Uterus (tissue), 4 donors: Measurements from ENCODE around the gene HOXA10. TPM values are rescaled to one million over a fixed set of nuclear protein-coding genes. Genes with fewer than 3 reads are reported as not detected.

Source experiments
- DNase-seq, 2 donors: peaks; one replicate each; pipeline ENCODE4 v3.0.0-alpha.2; 2019 to 2020
- H3K27ac ChIP-seq, 2 donors: fragments of 200-600 bp; sonication (generic); 1 replicate in 1 of 2; 2 replicates in 1 of 2; pipeline ENCODE4 v1.5.1; 2016 to 2018
- H3K27me3 ChIP-seq, 2 donors: fragments of 200-600 bp; sonication (generic); one replicate each; pipeline ENCODE4 v1.5.1; 2018 to 2019; ENCODE audit warnings: control low read depth in 1 of 2
- H3K36me3 ChIP-seq, 2 donors: fragments of 200-600 bp; sonication (generic); one replicate each; pipeline ENCODE4 v1.5.1; 2019; ENCODE audit warnings: control low read depth in 1 of 2
- H3K4me1 ChIP-seq, 2 donors: fragments of 200-600 bp; sonication (generic); one replicate each; pipeline ENCODE4 v1.5.1; 2018 to 2019; ENCODE audit warnings: control low read depth in 1 of 2
- H3K4me3 ChIP-seq, 2 donors: fragments of 200-600 bp; sonication (generic); 1 replicate in 1 of 2; 2 replicates in 1 of 2; pipeline ENCODE4 v1.5.1; 2018 to 2019; ENCODE audit warnings: mild to moderate bottlenecking in 1 of 2
- H3K9me3 ChIP-seq, 2 donors: fragments of 200-600 bp; sonication (generic); one replicate each; pipeline ENCODE4 v1.5.1; 2019; ENCODE audit warnings: control low read depth in 1 of 2
- POLR2A ChIP-seq, 2 donors: fragments of 450-650 bp; IDR thresholded peaks; one replicate each; pipeline ENCODE4 v1.6.1; 2016; ENCODE audit warnings: antibody characterized with exemption in 2 of 2, mild to moderate bottlenecking in 1 of 2, moderate library complexity in 1 of 2
- intact Hi-C: fragments of 100-400 bp; cut with DNase I; formaldehyde crosslinking; loops from one replicate; pipeline ENCODE4 v1.15.1; 2023; ENCODE audit warnings: low total_unique reads
- total RNA-seq, 4 donors: library from RNA; depleted of rRNA in 3 of 4; stranded (reverse); fragments of >200 nt in 3 of 4; gene quantifications; one replicate each; pipeline versions ENCODE4 v1.1.0 to v1.2.4, GENCODE V29; 2014 to 2023
- TF ChIP-seq, protein P1 (sequence below), 4 experiments: fragments of 200-600 bp in 2 of 4; fragments of 450-650 bp in 2 of 4; sonication (generic) in 2 of 4; IDR thresholded peaks; one replicate each; pipeline ENCODE4 v1.5.1; 2016 to 2019; ENCODE audit warnings: antibody characterized with exemption in 4 of 4, mild to moderate bottlenecking in 2 of 4, moderate library complexity in 1 of 4
- donor health status: DM: yes; HTN: yes; CAD: no.

The HOXA10 gene
- total RNA-seq, 4 donors from 2014 or later: 50.0 to 114 (median 69.0) TPM

DNA sequence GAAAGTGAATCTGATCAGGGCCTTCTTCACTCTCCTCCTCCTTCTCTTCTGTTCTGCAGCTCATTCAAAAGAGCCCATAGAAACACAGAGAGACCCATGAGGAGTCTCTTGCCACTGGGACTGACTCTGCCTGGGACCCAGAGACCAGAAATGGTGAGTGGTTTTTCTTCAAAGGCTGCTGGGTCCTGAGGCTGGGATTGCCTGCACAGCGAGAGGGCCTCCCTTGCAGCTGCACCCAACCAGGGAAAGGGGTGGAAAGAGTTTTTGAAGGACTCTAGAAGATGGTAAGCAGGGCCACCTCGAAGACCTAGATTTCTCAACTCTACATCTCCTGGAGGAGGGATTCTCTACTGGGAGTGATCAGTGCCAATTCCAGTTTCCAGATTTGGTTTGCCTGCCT, 41.2 kb upstream of the HOXA10 start:
- intact Hi-C loops: no loop called here
- peaks cover 11 to 18% of the 10 kb centered on the region in 2 donors for H3K27me3 ChIP-seq
- TF ChIP-seq, protein P1, sequence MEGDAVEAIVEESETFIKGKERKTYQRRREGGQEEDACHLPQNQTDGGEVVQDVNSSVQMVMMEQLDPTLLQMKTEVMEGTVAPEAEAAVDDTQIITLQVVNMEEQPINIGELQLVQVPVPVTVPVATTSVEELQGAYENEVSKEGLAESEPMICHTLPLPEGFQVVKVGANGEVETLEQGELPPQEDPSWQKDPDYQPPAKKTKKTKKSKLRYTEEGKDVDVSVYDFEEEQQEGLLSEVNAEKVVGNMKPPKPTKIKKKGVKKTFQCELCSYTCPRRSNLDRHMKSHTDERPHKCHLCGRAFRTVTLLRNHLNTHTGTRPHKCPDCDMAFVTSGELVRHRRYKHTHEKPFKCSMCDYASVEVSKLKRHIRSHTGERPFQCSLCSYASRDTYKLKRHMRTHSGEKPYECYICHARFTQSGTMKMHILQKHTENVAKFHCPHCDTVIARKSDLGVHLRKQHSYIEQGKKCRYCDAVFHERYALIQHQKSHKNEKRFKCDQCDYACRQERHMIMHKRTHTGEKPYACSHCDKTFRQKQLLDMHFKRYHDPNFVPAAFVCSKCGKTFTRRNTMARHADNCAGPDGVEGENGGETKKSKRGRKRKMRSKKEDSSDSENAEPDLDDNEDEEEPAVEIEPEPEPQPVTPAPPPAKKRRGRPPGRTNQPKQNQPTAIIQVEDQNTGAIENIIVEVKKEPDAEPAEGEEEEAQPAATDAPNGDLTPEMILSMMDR (IDR thresholded peaks at IDR 0.05): no peak
- no peak for TF ChIP-seq POLR2A (IDR thresholded peaks at IDR 0.05)

GRCh38 chr7:27214239-27214950, 40.3 kb upstream of the HOXA10 start:
- no peaks in the 10 kb centered on the region for H3K36me3 ChIP-seq
- no peak for DNase-seq
- H3K4me3 ChIP-seq: no peak overlapping the region
- H3K9me3 ChIP-seq: no peaks in the 10 kb centered on the region
- peaks cover 0 to 11% of the 10 kb centered on the region in 2 donors for H3K4me1 ChIP-seq
- H3K27me3 ChIP-seq: peaks cover 5 to 18% of the 10 kb centered on the region in 2 donors
- no peak for TF ChIP-seq POLR2A (IDR thresholded peaks at IDR 0.05)
- TF ChIP-seq, protein P1 (IDR thresholded peaks at IDR 0.05): no peak
- intact Hi-C loops: no loop called here
- no peak overlapping the region for H3K27ac ChIP-seq

More for the DNA sequence above, 41.2 kb upstream of the HOXA10 start:
- no peak overlapping the region for H3K4me3 ChIP-seq
- no peak for DNase-seq
- H3K36me3 ChIP-seq: no peaks in the 10 kb centered on the region
- H3K27ac ChIP-seq: no peak overlapping the region
- no peaks in the 10 kb centered on the region for H3K9me3 ChIP-seq
- peaks cover 0 to 11% of the 10 kb centered on the region in 2 donors for H3K4me1 ChIP-seq

DNA sequence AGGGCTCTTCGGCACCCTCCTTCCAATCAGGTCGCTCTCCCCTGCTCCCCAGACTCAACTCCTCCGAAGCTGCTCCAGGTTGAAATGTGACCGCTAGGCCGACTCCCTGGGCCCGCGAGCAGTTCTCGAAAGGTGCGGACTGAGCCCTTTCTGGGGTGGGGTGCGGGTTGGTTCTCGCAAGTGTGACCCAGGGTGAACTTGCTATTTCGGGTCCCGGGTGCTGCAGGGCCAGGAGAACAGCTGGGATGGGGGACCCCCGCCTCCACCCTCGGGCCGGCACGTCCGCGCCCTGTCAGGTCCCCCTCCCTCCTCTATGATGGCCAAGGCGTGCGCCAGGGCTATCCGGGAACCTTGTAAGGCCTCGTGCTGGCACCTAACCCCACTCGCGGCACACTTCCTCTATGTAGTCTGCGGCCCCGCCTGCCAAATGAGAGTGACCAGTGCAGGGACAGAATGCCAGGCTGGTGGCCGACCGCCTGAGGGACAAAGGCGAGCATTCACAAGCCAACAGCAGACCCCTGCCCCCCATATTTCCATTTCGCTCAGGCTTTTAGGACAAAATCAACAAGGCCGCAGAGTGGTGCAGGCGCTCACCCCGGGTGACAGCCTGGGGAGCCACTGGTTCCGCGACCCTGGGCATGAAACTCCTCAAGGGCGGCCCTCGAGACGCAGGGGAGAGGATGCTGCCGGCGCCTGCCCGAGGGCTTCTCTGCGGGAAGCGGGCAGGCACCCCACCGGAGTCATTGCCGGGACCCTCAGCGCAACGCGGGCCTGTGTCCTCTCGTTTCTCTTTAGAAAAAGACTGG, 39.5 kb upstream of the HOXA10 start:
- Histone ChIP-seq H3K36me3 (no peaks in the 10 kb centered on the region), H3K27me3 (peaks cover 5 to 18% of the 10 kb centered on the region in 2 donors), H3K27ac (no peak overlapping the region), H3K4me1 (peaks cover 0 to 11% of the 10 kb centered on the region in 2 donors), H3K9me3 (no peaks in the 10 kb centered on the region), H3K4me3 (no peak overlapping the region)
- TF ChIP-seq, protein P1 (IDR thresholded peaks at IDR 0.05): no peak
- no peak for TF ChIP-seq POLR2A (IDR thresholded peaks at IDR 0.05)
- DNase-seq: no peak
- intact Hi-C loops: no loop called here

DNA sequence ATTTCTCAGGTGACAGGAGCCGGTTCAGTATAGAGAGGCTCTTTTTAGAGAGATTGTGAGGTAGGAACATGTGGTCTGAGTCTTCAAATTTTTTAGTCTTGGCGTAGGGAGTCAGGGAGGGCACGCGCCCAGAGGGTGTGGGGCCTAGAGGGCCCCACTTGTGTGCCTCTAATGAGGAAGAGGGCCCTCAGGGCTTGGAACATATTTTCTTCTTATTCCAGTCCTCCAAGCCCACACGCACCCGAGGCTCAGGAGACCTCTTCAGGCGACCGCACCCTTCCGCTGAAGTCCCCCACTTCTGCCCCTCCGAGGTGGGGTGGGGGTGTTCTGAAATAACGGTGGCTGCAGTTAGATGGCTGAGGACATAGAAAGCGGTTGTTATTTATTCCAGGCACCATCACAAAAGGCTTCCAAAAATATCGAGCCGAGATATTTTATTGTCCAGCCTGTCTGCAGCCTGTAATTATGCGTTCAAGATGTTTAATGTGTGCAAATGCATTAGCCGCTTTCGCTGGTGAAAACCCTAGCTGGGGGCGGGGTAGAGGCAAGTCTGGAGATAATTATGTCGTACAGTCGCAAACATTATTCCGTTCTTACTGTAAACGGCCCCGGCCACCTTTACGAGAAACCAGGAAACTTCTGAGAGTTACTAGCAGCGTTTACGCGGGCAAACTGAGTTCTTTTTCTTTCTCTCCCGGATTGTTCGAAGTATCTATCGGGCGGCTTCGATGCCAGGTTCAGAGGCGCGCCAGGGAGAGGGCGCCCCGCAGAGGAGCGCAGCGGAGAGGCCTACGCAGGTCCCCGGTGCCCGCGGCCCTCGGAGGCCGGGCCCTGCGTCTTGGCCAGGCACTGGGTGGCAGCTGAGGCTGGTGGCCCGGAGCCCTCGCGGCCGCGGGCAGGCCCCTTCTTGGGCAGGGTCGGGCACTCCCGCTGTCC, 38.6 kb upstream of the HOXA10 start:
- intact Hi-C loops: no loop called here
- Histone ChIP-seq H3K36me3 (no peaks in the 10 kb centered on the region), H3K9me3 (no peaks in the 10 kb centered on the region), H3K4me3 (no peak overlapping the region), H3K27ac (no peak overlapping the region), H3K4me1 (peaks cover 0 to 11% of the 10 kb centered on the region in 2 donors), H3K27me3 (peaks cover 5 to 18% of the 10 kb centered on the region in 2 donors)
- no peak for TF ChIP-seq POLR2A (IDR thresholded peaks at IDR 0.05)
- TF ChIP-seq, protein P1 (IDR thresholded peaks at IDR 0.05): no peak
- no peak for DNase-seq
